Effector CD4-positive, alpha-beta T cell (primary cell): Measurements from ENCODE around the gene TAP1.
A peak's percentile ranks its signal among the peaks of the same experiment; 100 is the strongest.

Experiments
- DNase-seq: peaks from one replicate; pipeline ENCODE4 v3.0.0-alpha.2; 2020

The TAP1 gene

DNA sequence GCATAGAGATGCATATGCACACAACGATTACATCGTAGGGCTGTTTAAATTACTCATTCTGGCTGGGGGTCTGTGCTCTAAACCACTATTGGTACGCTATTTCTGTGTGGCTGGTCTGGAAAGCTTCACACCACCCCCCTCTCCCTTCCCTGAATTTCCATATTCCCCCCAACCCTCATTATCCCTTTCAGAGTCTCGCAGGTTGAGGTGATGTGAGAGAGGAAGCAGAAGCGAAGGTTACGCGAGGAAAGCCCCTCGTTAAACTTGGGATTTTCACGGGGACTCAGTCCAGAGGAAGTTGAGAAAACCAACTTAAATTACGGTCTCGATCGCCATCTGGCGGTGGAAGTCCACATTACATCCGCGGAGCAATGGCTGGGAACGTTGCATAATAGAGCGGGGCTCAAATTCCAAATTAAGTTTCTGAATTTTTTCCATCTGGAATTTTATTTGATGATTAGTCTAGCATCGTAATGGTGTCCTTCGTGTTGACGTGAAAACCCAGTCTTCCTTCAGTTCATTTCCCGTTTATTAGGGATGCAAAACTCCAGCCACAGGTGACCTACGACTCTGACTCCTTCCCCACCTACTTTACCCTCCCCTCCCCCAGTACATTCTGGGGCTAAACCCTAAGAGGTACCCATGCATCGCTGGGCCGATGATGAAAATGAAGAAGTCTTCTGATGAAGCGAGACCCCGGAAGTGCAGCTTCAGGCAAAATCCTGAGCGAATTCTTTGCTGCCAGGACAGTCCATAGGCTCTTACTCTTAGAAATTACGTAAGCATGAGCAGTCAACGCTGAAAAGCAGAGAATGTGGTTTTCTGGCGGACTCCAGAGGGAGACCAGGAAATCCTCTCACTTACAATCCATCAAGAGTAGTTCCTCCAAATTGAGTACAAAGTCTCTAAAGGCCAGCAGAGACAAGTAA is 56.4 kb downstream of the TAP1 start:
- peak; percentile 71 for DNase-seq
